Loucy (cell line): ENCODE measurements around the gene CCDC91.
A peak's percentile ranks its signal among the peaks of the same experiment; 100 is the strongest.

Experiments used
- H2AFZ ChIP-seq: fragments of 200-600 bp; sonication (generic); 2 replicates; pipeline ENCODE4 v1.6.0; 2016; ENCODE audit warnings: antibody characterized with exemption, mild to moderate bottlenecking, low read length, moderate library complexity
- H3F3A ChIP-seq: fragments of 200-600 bp; 2 replicates; pipeline ENCODE4 v1.6.0; 2016; ENCODE audit warnings: antibody characterized with exemption, low read depth, mild to moderate bottlenecking
- H3K27me3 ChIP-seq: fragments of 200-600 bp; sonication (generic); 2 replicates; pipeline ENCODE4 v1.6.1; 2014; ENCODE audit warnings: low read length, mild to moderate bottlenecking; ENCODE audit not compliant: insufficient read depth, poor library complexity, severe bottlenecking
- H3K36me3 ChIP-seq: fragments of 200-600 bp; sonication (generic); 2 replicates; pipeline ENCODE4 v1.6.1; 2016; ENCODE audit warnings: low read length; ENCODE audit not compliant: insufficient read depth
- H3K4me1 ChIP-seq: fragments of 200-600 bp; sonication (generic); 2 replicates; pipeline ENCODE4 v1.5.1; 2014; ENCODE audit warnings: low read length, mild to moderate bottlenecking; ENCODE audit not compliant: insufficient read depth, poor library complexity, severe bottlenecking
- H3K4me2 ChIP-seq: fragments of 200-600 bp; sonication (generic); 2 replicates; pipeline ENCODE4 v1.6.0; 2014; ENCODE audit warnings: antibody characterized with exemption, low read length, low read depth, mild to moderate bottlenecking; ENCODE audit not compliant: poor library complexity, severe bottlenecking
- H3K4me3 ChIP-seq: fragments of 200-600 bp; sonication (generic); 2 replicates; pipeline ENCODE4 v1.5.1; 2014; ENCODE audit warnings: low read length, mild to moderate bottlenecking, mixed read lengths; ENCODE audit not compliant: poor library complexity, severe bottlenecking
- H3K79me2 ChIP-seq: fragments of 200-600 bp; sonication (generic); 2 replicates; pipeline ENCODE4 v1.6.1; 2014; ENCODE audit warnings: low read length; ENCODE audit not compliant: insufficient read depth
- H3K9ac ChIP-seq: fragments of 200-600 bp; sonication (generic); 2 replicates; pipeline ENCODE4 v1.6.0; 2014; ENCODE audit warnings: mild to moderate bottlenecking, low read depth, low read length, moderate library complexity; ENCODE audit not compliant: poor library complexity, severe bottlenecking
- H3K9me2 ChIP-seq: fragments of 200-600 bp; sonication (generic); replicated peaks from 2 replicates; pipeline ENCODE4 v1.6.1; 2016; ENCODE audit warnings: low read depth, low read length, mixed read lengths
- H3K9me3 ChIP-seq: fragments of 200-600 bp; sonication (generic); 2 replicates; pipeline ENCODE4 v1.6.1; 2014; ENCODE audit warnings: mild to moderate bottlenecking, antibody characterized with exemption, low read length, low read depth; ENCODE audit not compliant: insufficient read depth
- H4K20me1 ChIP-seq: fragments of 200-600 bp; sonication (generic); 2 replicates; pipeline ENCODE4 v1.6.0; 2014; ENCODE audit warnings: antibody characterized with exemption, low read length, mild to moderate bottlenecking; ENCODE audit not compliant: insufficient read depth, poor library complexity, severe bottlenecking
- EZH2phosphoT487 ChIP-seq: fragments of 200-600 bp; IDR thresholded peaks from 2 replicates; pipeline ENCODE4 v1.6.1; 2018; ENCODE audit warnings: antibody characterized with exemption, mild to moderate bottlenecking, moderate library complexity, borderline replicate concordance
- TF ChIP-seq, protein P1 (sequence below): fragments of 200-600 bp; sonication (generic); conservative IDR thresholded peaks from 2 replicates; pipeline ENCODE4 v1.5.1; 2014; ENCODE audit warnings: mild to moderate bottlenecking, antibody characterized with exemption, low read length

Gene CCDC91

DNA sequence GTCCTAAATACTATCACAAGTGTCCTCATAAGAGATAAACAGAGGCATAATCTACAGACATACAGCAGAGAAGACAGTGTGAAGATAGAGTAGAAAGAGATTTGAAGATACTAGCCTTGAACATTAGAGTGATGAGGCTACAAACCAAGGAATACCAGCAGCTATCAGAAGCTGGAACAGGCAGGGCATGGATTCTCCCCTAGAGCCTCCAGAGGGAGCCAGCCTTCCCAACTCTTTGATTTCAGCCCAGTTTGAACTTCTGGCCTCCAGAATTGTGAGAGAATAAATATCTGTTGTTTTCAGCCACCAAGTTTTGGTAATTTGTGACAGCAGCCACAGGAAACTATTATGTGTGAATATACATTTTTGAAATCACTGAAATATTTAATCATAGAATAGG lies 47.2 kb downstream of the CCDC91 start:
- TF ChIP-seq, protein P1, sequence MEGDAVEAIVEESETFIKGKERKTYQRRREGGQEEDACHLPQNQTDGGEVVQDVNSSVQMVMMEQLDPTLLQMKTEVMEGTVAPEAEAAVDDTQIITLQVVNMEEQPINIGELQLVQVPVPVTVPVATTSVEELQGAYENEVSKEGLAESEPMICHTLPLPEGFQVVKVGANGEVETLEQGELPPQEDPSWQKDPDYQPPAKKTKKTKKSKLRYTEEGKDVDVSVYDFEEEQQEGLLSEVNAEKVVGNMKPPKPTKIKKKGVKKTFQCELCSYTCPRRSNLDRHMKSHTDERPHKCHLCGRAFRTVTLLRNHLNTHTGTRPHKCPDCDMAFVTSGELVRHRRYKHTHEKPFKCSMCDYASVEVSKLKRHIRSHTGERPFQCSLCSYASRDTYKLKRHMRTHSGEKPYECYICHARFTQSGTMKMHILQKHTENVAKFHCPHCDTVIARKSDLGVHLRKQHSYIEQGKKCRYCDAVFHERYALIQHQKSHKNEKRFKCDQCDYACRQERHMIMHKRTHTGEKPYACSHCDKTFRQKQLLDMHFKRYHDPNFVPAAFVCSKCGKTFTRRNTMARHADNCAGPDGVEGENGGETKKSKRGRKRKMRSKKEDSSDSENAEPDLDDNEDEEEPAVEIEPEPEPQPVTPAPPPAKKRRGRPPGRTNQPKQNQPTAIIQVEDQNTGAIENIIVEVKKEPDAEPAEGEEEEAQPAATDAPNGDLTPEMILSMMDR, result peak; percentile 34
- TF ChIP-seq EZH2phosphoT487, result no peak
- Histone ChIP-seq H3K79me2 (peaks cover 43% of the 10 kb centered on the region; the same call in 1 of the 2 replicates), H3K36me3 (no peaks in the 10 kb centered on the region; the same call in 1 of the 2 replicates), H3K9me2 (no peaks in the 10 kb centered on the region), H3K9me3 (no peaks in the 10 kb centered on the region), H3K9ac (no peak overlapping the region), H4K20me1 (no peaks in the 10 kb centered on the region), H3F3A (0 out of 2 replicates have a peak, but pooled peaks cover 2% of the 10 kb centered on the region), H3K4me1 (peaks cover 21% of the 10 kb centered on the region), H3K4me2 (no peak overlapping the region), H2AFZ (no peak overlapping the region), H3K4me3 (no peak overlapping the region), H3K27me3 (no peaks in the 10 kb centered on the region)

DNA sequence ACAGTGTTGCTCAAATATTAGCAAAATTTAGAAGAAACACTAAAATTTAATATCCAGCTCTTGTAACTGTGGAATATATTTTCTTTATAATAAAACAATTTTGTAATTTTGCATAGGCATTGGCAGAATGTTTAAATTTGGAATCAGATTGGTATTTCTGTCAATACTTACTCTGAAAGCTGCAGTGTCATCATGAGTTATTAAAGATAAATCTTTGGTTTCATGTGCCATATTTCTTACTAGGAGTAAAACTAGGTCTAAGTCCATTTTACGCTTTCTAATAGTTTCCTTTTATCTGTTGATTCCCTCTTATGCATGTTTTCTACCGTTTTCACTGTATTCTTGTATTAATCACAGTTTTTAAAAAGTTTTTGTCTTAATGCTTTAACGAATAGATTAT lies 49.7 kb downstream of the CCDC91 start:
- peaks cover 29% of the 10 kb centered on the region; the same call in 1 of the 2 replicates for H3K79me2 ChIP-seq
- H3K9me2 ChIP-seq, result no peaks in the 10 kb centered on the region

DNA sequence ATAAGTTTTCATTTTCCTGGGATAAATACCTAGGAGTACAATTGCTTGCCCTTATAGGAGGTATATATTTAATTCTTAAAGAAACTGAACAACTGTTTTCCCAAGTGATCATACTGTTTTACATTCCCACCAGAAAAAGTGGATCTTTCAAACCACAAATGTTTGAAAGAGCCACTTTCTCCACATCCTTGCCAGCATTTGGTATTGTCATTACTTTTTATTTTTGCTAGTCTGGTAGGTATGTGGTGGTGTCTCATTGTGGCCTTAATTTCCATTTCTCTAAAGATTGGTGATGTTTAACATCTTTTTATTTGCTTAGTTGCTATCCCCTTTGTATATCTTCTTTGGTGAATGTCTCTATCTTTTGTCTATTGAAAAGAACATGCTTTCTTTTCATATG lies 50.6 kb downstream of the CCDC91 start:
- Histone ChIP-seq H3K9me3 (no peaks in the 10 kb centered on the region), H3F3A (no peaks in the 10 kb centered on the region), H3K9ac (no peak overlapping the region), H3K9me2 (no peaks in the 10 kb centered on the region), H3K79me2 (peaks cover 24% of the 10 kb centered on the region; the same call in 1 of the 2 replicates), H2AFZ (no peak overlapping the region), H3K4me1 (peaks cover under 1% of the 10 kb centered on the region), H4K20me1 (no peaks in the 10 kb centered on the region), H3K4me2 (no peak overlapping the region), H3K4me3 (no peak overlapping the region), H3K36me3 (no peaks in the 10 kb centered on the region; the same call in 1 of the 2 replicates), H3K27me3 (no peaks in the 10 kb centered on the region)
- no peak for TF ChIP-seq EZH2phosphoT487
- TF ChIP-seq, protein P1, result no peak

More for the DNA sequence above, 49.7 kb downstream of the CCDC91 start:
- TF ChIP-seq, protein P1, result no peak
- no peak for TF ChIP-seq EZH2phosphoT487
- Histone ChIP-seq H3K36me3 (no peaks in the 10 kb centered on the region; the same call in 1 of the 2 replicates), H3K27me3 (no peaks in the 10 kb centered on the region), H3K4me3 (no peak overlapping the region), H3F3A (no peaks in the 10 kb centered on the region), H2AFZ (no peak overlapping the region), H3K4me1 (peaks cover 10% of the 10 kb centered on the region), H3K9ac (no peak overlapping the region), H3K4me2 (no peak overlapping the region), H4K20me1 (no peaks in the 10 kb centered on the region), H3K9me3 (no peaks in the 10 kb centered on the region)
